Kidney (tissue), 14 donors: ENCODE data around the gene FLRT1. TPM values are rescaled to one million over a fixed set of nuclear protein-coding genes. Genes with fewer than 3 reads are reported as not detected.

Experiments
- DNase-seq, 5 donors: peaks; one replicate each; pipeline ENCODE4 v3.0.0-alpha.2; 2013 to 2020
- FAIRE-seq: peaks from 2 replicates; lab custom pipeline; 2012; peaks lifted over from hg19 to GRCh38; lab: Jason Lieb, UNC
- H3K27ac ChIP-seq, 2 donors: one replicate each; pipeline ENCODE4 v1.7.0; 2013; ENCODE audit warnings: low read depth in 2 of 2, low read length in 2 of 2, inconsistent platforms in 1 of 2
- H3K27me3 ChIP-seq: one replicate; pipeline ENCODE4 v1.7.1; 2013; ENCODE audit warnings: low read length, inconsistent platforms; ENCODE audit not compliant: control insufficient read depth, insufficient read depth
- H3K36me3 ChIP-seq, 3 donors: one replicate each; pipeline versions ENCODE4 v1.7.0 to v1.7.1; 2013; ENCODE audit warnings: low read length in 3 of 3, control low read depth in 1 of 3, inconsistent platforms in 1 of 3; ENCODE audit not compliant: insufficient read depth in 3 of 3, control insufficient read depth in 2 of 3
- H3K4me1 ChIP-seq, 3 donors: one replicate each; pipeline versions ENCODE4 v1.7.0 to v1.7.1; 2013; ENCODE audit warnings: low read length in 3 of 3, inconsistent platforms in 1 of 3, low read depth in 1 of 3; ENCODE audit not compliant: control insufficient read depth in 2 of 3, insufficient read depth in 2 of 3
- H3K4me3 ChIP-seq, 3 donors: one replicate each; pipeline versions ENCODE4 v1.7.0 to v1.8.1; 2013; ENCODE audit warnings: low read length in 3 of 3, control low read depth in 1 of 3, inconsistent platforms in 1 of 3
- H3K9ac ChIP-seq, 3 donors: one replicate each; pipeline versions ENCODE4 v1.7.0 to v1.7.1; 2013; ENCODE audit warnings: low read length in 3 of 3, control low read depth in 1 of 3, inconsistent platforms in 1 of 3
- H3K9me3 ChIP-seq, 3 donors: one replicate each; pipeline versions ENCODE4 v1.7.0 to v1.7.1; 2013; ENCODE audit warnings: low read length in 3 of 3, control low read depth in 1 of 3, inconsistent platforms in 1 of 3; ENCODE audit not compliant: control insufficient read depth in 2 of 3, insufficient read depth in 1 of 3
- intact Hi-C: fragments of 100-400 bp; cut with DNase I; formaldehyde crosslinking; loops from one replicate; pipeline ENCODE4 v1.11.1; 2022
- polyA plus RNA-seq: library from polyadenylated mRNA; stranded (reverse); fragments of 350-450 nt; fragmentation: Illumina TruSeq; extraction: RNeasy Lipid Tissue Mini Kit (QIAGEN cat#74804); gene quantifications from one replicate; pipeline ENCODE4 v1.2.3, GENCODE V29; 2014; ENCODE audit warnings: low read depth, low replicate concordance; ENCODE audit not compliant: insufficient read depth
- total RNA-seq: library from RNA; stranded (reverse); fragmentation: NEBNext Ultra II Directional; extraction: Animal tissue kit (Norgen Biotek cat#: 25700); gene quantifications from one replicate; pipeline ENCODE4 v1.2.1, GENCODE V29; 2021
- TF ChIP-seq, protein P1 (sequence below): IDR thresholded peaks from 3 replicates; pipeline ENCODE4 v1.5.1; 2012; ENCODE audit warnings: mild to moderate bottlenecking, moderate library complexity, borderline replicate concordance; ENCODE audit not compliant: insufficient read depth; ENCODE audit errors: extremely low read depth
- donor health status: control.
- donor health status: control.
- donor health status: control.
- donor health status: control.
- donor health status: control.
- donor health status: DM: yes; HTN: yes; CAD: no.
- donor health status: Normal renal cell carcinoma (clear cell type).

Gene FLRT1
- total and polyA plus RNA-seq, 2 donors from 2014 or later: 0.66 to 1.5 TPM

DNA sequence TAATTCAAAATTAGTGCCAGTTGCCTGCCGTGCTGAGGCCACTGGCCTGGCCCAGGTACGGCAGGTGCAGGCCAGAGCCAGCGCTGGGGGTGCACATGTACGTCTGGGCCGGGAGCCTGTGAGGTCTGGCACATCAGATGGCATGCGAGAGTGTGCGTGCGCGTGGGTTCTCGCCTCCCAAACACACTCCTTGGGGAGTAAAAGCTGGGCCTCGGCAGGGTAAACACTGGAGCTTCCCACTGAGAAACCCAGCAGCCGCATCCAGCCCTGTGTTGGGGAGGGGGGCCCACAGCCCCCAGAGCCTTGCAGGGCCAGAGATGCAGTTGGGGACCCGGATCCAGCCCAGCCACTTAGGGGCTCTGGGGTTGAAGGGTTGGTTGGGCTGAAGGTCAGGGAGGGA lies 37.8 kb downstream of the FLRT1 start:
- no peaks in the 10 kb centered on the region for H3K9me3 ChIP-seq
- H3K4me3 ChIP-seq: no peak overlapping the region
- intact Hi-C loops: no loop called here
- H3K36me3 ChIP-seq: no peaks in the 10 kb centered on the region
- H3K27ac ChIP-seq: peak overlapping the region; percentile 7 to 13
- FAIRE-seq: no peak
- H3K4me1 ChIP-seq: no peaks in the 10 kb centered on the region
- no peaks in the 10 kb centered on the region for H3K27me3 ChIP-seq
- peak in 1 of 5 donors; percentile 64 for DNase-seq
- TF ChIP-seq, protein P1, sequence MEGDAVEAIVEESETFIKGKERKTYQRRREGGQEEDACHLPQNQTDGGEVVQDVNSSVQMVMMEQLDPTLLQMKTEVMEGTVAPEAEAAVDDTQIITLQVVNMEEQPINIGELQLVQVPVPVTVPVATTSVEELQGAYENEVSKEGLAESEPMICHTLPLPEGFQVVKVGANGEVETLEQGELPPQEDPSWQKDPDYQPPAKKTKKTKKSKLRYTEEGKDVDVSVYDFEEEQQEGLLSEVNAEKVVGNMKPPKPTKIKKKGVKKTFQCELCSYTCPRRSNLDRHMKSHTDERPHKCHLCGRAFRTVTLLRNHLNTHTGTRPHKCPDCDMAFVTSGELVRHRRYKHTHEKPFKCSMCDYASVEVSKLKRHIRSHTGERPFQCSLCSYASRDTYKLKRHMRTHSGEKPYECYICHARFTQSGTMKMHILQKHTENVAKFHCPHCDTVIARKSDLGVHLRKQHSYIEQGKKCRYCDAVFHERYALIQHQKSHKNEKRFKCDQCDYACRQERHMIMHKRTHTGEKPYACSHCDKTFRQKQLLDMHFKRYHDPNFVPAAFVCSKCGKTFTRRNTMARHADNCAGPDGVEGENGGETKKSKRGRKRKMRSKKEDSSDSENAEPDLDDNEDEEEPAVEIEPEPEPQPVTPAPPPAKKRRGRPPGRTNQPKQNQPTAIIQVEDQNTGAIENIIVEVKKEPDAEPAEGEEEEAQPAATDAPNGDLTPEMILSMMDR: no peak
- H3K9ac ChIP-seq: no peak overlapping the region

DNA sequence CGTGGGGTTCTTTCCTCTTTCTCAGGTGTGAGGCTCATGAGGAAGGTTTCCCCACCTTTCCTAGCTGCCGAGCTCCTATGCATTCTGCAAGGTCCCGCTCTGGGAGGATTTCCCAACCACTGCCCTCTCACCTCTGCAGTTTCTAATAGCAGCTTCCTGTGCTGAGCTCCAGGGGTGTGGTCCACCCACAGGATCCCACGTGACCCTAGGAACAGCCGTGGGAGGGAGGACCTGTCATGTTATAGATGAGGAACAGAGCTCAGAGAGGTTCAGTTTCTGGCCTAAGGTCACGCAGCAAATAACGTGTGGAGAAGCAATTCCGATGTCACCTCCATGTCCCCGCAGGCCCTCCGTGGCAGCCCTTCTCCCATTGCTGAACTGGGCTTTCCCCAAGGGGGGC lies 38.5 kb downstream of the FLRT1 start:
- Histone ChIP-seq H3K4me3 (no peak overlapping the region), H3K36me3 (no peaks in the 10 kb centered on the region), H3K27me3 (no peaks in the 10 kb centered on the region), H3K4me1 (no peaks in the 10 kb centered on the region), H3K9ac (no peak overlapping the region), H3K9me3 (no peaks in the 10 kb centered on the region), H3K27ac (no peak overlapping the region)
- FAIRE-seq (no peak), DNase-seq (no peak)
- TF ChIP-seq, protein P1: no peak
- intact Hi-C loops: no loop called here

DNA sequence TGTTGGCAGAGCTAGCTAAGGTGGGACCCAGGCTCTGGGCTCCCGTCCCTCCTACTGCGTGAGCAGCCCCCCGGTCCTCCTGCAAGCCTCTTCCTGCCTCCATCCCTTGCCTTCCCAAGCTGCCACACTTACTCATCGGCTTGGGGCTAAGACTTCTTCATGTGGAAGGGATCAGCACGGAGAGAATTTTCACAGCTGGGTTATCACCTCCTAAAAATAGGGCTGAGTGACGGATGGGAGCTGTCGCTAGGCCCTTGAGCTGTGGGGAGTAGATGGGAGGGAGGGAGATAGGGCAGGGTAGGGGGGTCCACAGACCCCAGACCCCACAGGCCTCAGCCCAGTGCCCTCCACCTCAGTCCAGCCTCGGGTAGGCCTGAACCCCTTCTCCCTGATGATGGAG lies 41.0 kb downstream of the FLRT1 start:
- intact Hi-C loops: no loop called here
- Histone ChIP-seq H3K4me3 (no peak overlapping the region), H3K4me1 (no peaks in the 10 kb centered on the region), H3K9ac (no peak overlapping the region), H3K27ac (no peak overlapping the region), H3K36me3 (no peaks in the 10 kb centered on the region), H3K27me3 (no peaks in the 10 kb centered on the region), H3K9me3 (no peaks in the 10 kb centered on the region)
- no peak for FAIRE-seq
- no peak for DNase-seq
- TF ChIP-seq, protein P1: no peak

DNA sequence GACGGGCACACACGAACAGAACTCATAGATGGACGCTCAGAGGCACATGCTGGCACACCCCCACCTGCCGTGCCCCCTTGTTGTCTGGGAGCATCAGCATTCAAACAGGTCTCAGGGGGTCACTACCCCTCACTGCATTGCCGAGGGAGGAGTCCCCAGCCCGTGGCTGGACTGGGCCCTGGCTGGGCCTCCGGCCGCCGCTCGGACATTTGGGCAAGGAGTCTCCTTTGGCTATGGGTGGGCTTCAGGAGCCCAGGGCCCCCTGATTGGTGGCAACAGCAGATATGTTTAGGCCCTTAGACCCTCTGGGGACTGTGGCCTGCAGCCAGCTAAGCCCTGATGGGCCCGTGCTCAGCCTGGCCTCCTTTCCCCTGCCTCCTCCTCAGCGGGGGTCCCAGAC lies 41.9 kb downstream of the FLRT1 start:
- H3K9ac ChIP-seq: no peak overlapping the region
- TF ChIP-seq, protein P1: no peak
- no peak for FAIRE-seq
- no peak overlapping the region for H3K27ac ChIP-seq
- H3K9me3 ChIP-seq: no peaks in the 10 kb centered on the region
- no peak overlapping the region for H3K4me3 ChIP-seq
- DNase-seq: no peak
- intact Hi-C loops: no loop called here
- no peaks in the 10 kb centered on the region for H3K27me3 ChIP-seq
- no peaks in the 10 kb centered on the region for H3K4me1 ChIP-seq
- no peaks in the 10 kb centered on the region for H3K36me3 ChIP-seq
